Thyroid gland (tissue), 4 donors: ENCODE results near the gene GTPBP1.

Source experiments
- POLR2A ChIP-seq, 2 donors: fragments of 450-650 bp; IDR thresholded peaks; one replicate each; pipeline ENCODE4 v1.6.1; 2017; ENCODE audit warnings: antibody characterized with exemption in 2 of 2, mild to moderate bottlenecking in 2 of 2, moderate library complexity in 1 of 2
- TF ChIP-seq, protein P1 (sequence below), 6 experiments: fragments of 200-600 bp in 3 of 6; fragments of 450-650 bp in 3 of 6; sonication (generic) in 3 of 6; IDR thresholded peaks; one replicate each; pipeline ENCODE4 v1.5.1; 2016 to 2019; ENCODE audit warnings: antibody characterized with exemption in 6 of 6, mild to moderate bottlenecking in 2 of 6, inconsistent platforms in 1 of 6, moderate library complexity in 1 of 6

DNA sequence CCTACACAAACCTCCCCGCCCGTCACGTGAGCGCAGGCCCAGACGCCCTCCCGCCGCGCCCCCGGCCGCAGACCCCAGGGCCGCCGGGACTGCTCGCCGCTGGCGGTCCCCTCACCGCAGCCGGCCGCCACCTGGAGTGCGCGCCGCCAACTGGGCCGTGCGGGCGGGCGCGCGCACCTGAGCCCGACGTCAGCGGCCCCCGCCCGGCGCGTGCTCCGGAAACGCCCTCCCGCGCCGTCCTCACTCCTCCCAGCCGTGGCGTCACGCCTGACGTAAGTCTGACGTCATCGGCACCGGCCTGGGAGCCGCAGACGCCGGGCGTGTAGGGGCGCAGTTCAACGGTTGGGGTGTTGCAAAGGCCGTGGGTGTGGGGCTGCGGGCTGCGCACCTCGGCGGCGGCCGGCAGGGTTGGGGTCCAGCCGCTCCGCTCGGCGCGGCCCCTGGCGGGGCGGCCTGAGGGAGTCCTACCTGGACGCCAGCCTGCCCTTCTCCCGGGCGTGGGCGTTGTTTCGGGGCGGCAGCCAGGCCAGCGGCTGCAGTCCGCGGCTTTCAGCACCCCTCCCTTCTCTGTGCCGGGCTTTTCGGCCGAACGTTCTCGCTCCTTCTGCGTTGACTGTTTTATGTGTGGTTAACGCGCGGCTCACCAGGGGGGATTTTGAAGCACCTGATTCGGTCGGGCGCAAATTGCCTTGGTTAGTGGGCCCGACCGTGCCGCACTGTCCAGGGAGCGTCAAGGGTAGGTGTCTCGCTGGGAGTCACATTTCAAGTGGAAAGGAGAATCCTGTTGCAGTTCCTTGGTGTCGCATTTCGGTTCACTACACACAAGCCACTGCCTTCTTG is 4.7 kb upstream of the GTPBP1 start, which contains the start of gene JOSD1:
- TF ChIP-seq POLR2A (IDR thresholded peaks at IDR 0.05), result peak; percentile 88 to 99
- TF ChIP-seq, protein P1, sequence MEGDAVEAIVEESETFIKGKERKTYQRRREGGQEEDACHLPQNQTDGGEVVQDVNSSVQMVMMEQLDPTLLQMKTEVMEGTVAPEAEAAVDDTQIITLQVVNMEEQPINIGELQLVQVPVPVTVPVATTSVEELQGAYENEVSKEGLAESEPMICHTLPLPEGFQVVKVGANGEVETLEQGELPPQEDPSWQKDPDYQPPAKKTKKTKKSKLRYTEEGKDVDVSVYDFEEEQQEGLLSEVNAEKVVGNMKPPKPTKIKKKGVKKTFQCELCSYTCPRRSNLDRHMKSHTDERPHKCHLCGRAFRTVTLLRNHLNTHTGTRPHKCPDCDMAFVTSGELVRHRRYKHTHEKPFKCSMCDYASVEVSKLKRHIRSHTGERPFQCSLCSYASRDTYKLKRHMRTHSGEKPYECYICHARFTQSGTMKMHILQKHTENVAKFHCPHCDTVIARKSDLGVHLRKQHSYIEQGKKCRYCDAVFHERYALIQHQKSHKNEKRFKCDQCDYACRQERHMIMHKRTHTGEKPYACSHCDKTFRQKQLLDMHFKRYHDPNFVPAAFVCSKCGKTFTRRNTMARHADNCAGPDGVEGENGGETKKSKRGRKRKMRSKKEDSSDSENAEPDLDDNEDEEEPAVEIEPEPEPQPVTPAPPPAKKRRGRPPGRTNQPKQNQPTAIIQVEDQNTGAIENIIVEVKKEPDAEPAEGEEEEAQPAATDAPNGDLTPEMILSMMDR (IDR thresholded peaks at IDR 0.05), result peak in 2 of 6 experiments; percentile 17 to 27
